Measurements from ENCODE around the gene ZNF883. TPM values are rescaled to one million over a fixed set of nuclear protein-coding genes. Genes with fewer than 3 reads are reported as not detected.

ZNF883 gene
- total and polyA plus RNA-seq, 8 donors: 1.0 to 8.8 (median 7.2) TPM

DNA sequence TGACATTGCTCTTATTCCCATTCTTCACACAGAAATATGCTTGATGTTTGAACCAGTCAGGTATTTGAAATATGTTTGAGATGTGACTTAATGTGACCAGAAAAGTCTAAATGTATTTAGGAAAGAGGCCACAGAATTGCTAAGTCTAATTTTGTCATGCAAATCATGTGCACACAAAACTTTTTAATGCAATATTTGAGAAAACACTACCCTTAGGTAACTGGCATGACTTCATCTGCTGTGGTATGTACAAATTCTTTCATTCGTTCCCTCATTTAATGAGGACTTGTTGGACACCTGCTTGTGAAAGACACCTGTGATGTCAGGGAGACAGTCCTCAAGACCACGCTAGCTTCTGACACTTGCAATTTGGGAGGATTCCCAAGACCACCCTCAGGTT, 100.3 kb downstream of the ZNF883 start:
- no peak for DNase-seq

More for the DNA sequence above, 100.3 kb downstream of the ZNF883 start:
- intact Hi-C loops (cut with DNase I): no loop called here
- Histone ChIP-seq H3K4me3 (no peak overlapping the region), H3K27me3 (no peaks in the 10 kb centered on the region), H3K27ac (no peak overlapping the region), H3K9me3 (no peaks in the 10 kb centered on the region), H3K36me3 (no peaks in the 10 kb centered on the region), H3K4me1 (no peaks in the 10 kb centered on the region)
- no peak for TF ChIP-seq CTCF (IDR thresholded peaks at IDR 0.05)
- ATAC-seq: no peak

Other genes with a start within 250 kb of the ZNF883 start
- 10 to 100 TPM in 1 of 2 donors, 1 to 10 TPM in 1; 7.0 to 13.0 TPM for gene SLC46A2, start 121.3 kb downstream of the ZNF883 start, total RNA-seq
- gene SLC46A2, start 121.3 kb downstream of the ZNF883 start, polyA plus RNA-seq (ENCODE audit: insufficient read length in 6 of 6): 1 to 10 TPM in 3 of 6 donors, under 1 TPM in 3; 0.26 to 1.5 (median 0.96) TPM
- 1 to 10 TPM; 1.8 to 2.2 TPM for gene ZFP37, start 44.5 kb upstream of the ZNF883 start, total RNA-seq
- gene ZFP37, start 44.5 kb upstream of the ZNF883 start, polyA plus RNA-seq (ENCODE audit: insufficient read length in 6 of 6): 10 to 100 TPM; 11.8 to 15.2 (median 13.5) TPM
- gene SLC31A2, start 138.8 kb upstream of the ZNF883 start, total RNA-seq: 10 to 100 TPM; 22.0 to 39.3 TPM
- 1 to 10 TPM; 2.4 to 3.4 (median 2.7) TPM for gene SLC31A2, start 138.8 kb upstream of the ZNF883 start, polyA plus RNA-seq (ENCODE audit: insufficient read length in 6 of 6)
- 10 to 100 TPM; 35.7 to 55.3 TPM for gene FKBP15, start 209.1 kb upstream of the ZNF883 start, total RNA-seq
- gene FKBP15, start 209.1 kb upstream of the ZNF883 start, polyA plus RNA-seq (ENCODE audit: insufficient read length in 6 of 6): 10 to 100 TPM; 30.4 to 36.5 (median 32.0) TPM
- gene SLC31A1, start 209.4 kb upstream of the ZNF883 start, total RNA-seq: 10 to 100 TPM; 34.7 to 45.0 TPM
- 10 to 100 TPM; 14.8 to 18.2 (median 16.7) TPM for gene SLC31A1, start 209.4 kb upstream of the ZNF883 start, polyA plus RNA-seq (ENCODE audit: insufficient read length in 6 of 6)

Data from left lung (tissue), 10 donors.